Skin epidermis (tissue), 12 donors: Measurements from ENCODE around the gene C10orf90.

Experiments
- H3K27ac ChIP-seq, 21 experiments: fragments of 200-600 bp; sonication (generic) in 11 of 21; one replicate each; pipeline ENCODE4 v1.5.0; 2020; ENCODE audit warnings: mild to moderate bottlenecking in 3 of 21, inconsistent platforms in 2 of 21, moderate library complexity in 2 of 21
- H3K4me3 ChIP-seq, 7 experiments: fragments of 200-600 bp; sonication (generic) in 2 of 7; one replicate each; pipeline ENCODE4 v1.5.0; 2020; ENCODE audit warnings: inconsistent platforms in 2 of 7, mild to moderate bottlenecking in 2 of 7, moderate library complexity in 1 of 7

C10orf90 gene

DNA sequence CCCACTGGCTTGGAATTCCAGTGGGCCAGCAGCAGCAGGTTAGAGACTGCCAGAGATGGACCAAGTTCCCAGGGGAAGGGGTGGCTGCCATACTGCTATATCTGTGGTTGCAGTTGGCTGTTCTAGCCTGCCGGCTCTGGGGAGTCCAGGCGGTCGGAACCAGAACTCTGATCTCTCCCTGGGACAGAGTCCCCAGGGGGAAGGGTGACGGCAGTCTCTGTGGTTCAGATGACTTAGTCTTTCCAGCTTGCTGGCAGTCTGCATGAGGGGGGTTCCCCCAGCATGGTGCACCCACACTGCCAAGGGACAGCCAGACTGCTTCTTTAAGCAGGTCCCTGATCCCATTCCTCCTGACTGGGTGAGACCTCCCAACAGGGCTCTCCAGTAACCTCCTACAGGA, 82.5 kb downstream of the C10orf90 start:
- Histone ChIP-seq H3K4me3 (no peak overlapping the region), H3K27ac (no peak overlapping the region)

DNA sequence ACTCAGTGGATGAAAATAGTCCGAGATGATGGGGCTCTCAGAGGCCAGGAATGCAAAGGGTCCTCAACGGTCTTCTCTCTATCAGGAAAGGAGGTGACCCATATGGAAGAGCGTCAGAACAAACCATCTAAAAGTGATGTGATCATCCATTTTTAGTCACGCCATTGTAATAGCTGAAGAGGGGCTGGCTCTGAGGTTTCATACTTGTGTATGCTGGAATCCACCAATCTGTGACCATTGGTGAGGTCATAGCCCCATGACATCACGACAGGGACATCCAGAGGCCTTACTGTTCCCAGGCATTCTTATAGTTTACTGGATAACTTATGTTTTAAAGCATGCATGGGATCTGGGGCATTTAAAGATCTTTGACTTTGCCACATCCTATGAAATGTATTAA, 83.6 kb downstream of the C10orf90 start:
- H3K27ac ChIP-seq = no peak overlapping the region

DNA sequence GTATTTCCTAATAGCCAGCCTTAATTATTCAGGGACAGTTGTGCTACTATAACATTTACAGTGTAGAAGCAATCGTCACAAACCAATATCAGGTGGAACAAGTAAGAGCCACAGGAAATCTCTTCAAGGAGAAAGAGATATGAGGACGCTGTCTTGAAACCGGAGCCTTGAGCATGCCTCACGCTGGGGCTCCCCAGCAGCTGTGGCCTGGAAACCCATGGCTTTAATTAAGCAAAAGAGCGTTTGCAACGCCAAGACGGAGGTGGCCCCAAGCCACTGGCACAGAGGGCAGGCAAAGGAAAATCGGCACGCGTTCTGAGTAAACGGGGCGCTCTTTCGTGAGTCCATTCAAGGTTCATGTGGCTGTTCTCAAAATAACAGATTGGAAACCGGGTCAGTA, 84.4 kb downstream of the C10orf90 start:
- no peak overlapping the region for H3K27ac ChIP-seq
- H3K4me3 ChIP-seq = no peak overlapping the region

More for the DNA sequence above, 83.6 kb downstream of the C10orf90 start:
- no peak overlapping the region for H3K4me3 ChIP-seq

DNA sequence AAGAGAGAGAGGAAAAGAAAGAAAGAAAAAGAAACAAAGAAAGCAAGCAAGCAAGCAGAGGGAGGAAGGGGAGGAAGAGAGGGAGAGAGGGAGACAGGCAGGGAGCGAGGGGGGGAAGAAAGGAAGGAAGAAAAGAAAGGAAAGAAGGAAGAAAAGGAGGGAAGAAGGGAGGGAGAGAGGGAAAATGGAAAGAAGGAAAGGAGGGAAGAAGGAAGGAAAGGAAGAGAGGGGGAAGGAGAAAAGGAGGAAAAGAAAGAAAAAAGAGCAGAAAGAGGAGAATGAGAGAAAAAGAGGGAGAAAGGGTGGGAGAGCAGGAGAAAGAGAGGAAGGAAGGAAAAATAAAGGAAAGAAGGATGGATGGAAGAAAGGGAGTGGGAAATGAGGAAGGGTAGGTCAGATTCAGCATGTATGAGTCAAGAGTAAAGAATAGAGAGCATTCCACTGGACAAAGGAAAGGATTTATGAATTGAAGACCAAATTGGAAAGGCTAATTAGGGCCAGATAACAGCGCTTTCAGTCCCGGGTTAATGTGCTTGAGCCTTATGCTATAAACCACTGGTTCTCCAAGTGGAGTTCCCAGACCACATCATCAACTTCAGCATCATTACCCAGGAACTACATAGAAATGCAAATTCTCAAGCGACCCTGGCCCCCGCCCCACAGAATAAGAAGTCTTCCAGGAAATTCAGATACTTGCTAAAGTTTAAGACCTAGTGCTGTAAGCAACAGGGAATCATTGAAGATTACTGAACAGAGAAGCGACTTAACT, 85.1 kb downstream of the C10orf90 start:
- no peak overlapping the region for H3K27ac ChIP-seq
- H3K4me3 ChIP-seq = no peak overlapping the region

DNA sequence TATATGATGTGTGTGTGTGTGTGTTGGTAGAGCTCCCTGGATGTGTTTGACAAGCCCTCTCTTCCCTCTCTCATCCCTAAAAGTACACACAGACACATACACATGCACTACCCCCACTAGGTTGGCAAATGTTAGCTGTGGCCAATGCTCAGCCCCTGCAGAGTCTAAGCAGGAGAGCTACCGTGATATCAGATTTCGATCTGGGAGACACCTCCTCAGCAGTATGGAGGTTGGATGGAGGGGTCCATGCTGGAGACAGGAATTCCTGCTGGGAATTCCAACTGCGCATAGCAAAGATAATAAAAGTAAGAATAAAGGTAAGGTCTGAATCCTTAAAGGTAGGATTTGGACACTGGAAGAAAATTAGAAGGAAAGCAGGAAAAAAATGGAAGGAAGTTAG, 85.7 kb downstream of the C10orf90 start:
- H3K4me3 ChIP-seq = no peak overlapping the region

DNA sequence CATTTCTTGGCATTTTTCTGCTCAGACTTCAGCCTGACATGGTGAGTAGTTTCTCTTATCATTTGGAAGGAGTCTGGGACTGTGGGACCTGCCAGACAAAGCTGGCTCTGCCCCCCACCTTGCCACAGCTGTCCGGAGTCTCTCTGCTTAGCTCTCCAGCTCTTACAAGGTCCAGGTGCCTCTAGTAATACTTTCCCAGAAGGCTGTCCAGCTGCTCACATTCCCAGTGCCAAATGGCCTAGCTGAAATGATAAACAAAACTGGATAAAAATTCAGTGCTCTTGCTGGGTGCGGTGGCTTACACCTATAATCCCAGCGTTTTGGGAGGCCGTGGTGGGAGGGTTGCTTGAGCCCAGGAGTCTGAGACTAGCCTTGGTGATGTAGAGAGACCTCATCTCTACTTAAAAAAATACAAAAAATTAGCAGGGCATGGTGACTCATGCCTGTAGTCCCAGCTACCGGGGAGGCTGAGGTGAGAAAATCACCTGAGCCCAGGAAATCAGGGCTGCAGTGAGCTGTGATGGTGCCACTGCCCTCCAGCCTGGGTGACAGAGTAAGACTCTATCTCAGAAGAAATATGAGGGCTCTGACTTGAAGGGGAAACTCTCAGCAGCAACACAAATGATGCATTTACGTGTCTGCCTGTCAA, 86.8 kb downstream of the C10orf90 start:
- H3K27ac ChIP-seq = no peak overlapping the region
- H3K4me3 ChIP-seq = no peak overlapping the region

More for the DNA sequence above, 85.7 kb downstream of the C10orf90 start:
- no peak overlapping the region for H3K27ac ChIP-seq

DNA sequence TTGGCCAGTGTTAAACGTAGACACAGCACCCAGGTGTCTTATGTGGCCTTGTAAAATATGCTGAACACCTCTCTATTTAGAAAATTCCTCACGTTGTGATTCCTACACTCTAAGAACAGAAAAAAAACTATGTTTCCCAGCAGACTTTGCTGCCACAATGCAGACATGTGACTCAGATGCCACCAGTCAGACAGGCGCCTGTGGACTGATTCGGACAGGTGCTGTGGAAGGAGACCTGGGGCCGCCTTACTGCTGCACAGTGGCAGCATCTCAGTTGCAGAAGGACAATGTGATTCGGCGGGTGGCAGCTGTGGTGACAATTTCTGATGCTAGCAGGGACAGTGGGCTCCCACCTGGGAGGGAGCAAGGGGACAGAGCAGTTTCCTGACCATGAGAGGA, 88.8 kb downstream of the C10orf90 start:
- no peak overlapping the region for H3K4me3 ChIP-seq
- H3K27ac ChIP-seq = no peak overlapping the region

DNA sequence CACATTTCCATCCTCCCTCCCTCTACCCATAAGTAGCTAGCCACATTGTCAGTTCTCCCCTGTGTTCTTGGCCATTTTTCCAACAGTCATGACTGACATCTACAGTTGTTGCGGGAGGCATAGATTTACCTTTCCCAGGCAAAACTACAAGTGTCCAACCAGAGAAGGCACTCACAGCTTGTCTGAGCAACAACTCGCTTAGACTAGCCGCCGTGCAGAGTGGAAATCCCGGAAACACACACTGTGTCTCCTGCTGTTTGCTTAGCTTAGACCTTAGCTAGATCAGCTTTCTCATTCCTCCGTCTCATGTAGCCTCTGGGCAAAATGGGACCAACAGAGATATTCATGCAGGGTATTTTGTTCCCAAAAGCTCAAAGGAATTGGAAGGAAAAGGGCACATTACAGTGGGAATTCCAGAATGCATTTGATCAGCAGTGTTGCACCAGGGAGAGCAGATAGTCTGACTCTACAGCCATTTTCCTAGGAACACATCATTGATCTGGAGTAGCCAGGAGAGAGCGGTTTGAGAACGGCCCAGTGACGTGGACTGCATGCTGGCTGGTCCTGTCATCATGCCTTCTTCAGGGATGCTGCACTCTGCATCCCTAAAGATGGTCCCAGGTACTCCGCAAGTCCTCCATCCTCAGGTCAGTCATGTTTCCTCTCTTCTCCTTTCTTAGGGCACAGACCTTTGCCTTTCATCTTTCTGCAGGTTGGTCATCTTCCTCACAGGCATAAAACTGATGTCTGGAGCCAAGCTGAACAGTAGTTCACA, 89.4 kb downstream of the C10orf90 start:
- Histone ChIP-seq H3K27ac (no peak overlapping the region), H3K4me3 (no peak overlapping the region)

DNA sequence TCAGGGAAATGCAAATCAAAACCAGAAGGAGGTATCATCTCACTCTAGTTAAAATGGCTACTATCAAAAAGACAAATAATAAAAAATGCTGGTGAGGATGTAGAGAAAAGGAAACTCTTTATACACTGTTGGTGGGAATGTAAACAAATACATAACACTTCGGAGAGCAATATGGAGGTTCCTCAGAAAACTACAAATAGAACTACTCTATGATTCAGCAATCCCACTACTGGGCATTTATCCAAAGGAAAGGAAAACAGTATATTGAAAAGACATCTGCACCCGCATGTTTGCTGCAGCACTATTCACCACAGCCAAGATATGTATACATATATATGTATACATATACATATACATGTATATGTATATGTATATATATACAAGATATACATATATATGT, 94.2 kb downstream of the C10orf90 start:
- H3K4me3 ChIP-seq = no peak overlapping the region
- H3K27ac ChIP-seq = no peak overlapping the region

DNA sequence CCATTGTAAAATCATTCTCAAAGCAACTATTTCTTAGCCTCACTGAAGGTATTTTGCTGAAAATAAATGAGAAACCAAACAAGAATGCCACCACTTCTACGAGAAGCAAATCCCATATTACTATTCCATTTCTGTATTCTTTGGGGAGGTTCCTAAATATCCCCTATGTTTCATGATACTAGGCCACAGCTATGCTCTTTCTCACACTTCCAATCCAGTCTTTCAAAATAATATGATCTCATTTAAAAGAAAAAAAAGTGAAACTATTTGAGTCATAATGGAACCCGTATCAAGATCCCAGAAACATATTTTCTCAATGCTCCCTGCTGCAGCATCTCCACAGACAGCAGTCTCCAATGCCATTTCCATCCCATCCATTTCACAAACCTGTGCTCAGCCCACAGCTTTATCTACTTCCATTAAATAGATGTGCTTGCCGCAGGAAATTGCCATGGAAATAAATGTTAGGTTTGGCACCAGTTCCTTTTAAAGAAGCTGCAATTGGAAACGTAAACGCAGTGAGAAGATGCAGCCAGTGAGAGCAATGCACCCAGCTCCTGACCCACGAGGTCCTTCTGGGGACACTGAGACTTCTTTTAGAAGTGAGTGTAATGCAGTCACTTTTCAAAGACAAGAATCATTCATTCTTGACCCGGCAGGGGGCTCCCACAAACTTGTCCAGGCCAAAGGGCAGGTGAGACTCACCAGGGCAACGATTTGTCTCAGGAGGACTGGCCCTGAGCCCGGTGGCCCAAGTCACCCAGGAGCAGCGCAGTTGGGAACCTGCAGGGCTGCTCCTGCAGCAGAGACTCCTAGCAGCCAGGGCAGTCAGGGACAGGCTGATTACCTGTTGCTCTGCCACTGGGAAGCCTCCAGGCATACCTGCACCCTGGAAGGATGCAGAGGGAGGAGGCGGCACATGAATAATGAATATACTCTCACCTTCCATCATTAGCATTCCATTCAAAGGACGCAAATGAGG, 99.6 kb downstream of the C10orf90 start:
- peak overlapping the region in 1 of 21 experiments; percentile 49 for H3K27ac ChIP-seq
- H3K4me3 ChIP-seq = no peak overlapping the region

DNA sequence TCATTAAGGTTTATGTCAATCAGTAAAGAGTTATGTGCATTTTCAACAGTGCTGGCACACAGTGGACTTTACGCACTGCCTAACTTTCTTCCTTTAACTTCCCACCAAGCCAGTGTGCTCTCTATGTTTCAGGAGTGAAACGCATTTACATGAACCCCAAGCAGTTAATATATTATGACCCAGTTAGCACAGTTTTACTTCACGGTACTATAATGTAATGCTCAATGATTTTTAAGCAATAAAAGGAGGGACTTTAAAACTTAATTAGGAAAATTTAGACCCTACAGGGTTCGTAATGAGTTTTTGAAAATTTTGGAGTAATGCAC, 100.3 kb downstream of the C10orf90 start:
- peak overlapping the region in 2 of 21 experiments; percentile 40 to 49 for H3K27ac ChIP-seq
- no peak overlapping the region for H3K4me3 ChIP-seq

DNA sequence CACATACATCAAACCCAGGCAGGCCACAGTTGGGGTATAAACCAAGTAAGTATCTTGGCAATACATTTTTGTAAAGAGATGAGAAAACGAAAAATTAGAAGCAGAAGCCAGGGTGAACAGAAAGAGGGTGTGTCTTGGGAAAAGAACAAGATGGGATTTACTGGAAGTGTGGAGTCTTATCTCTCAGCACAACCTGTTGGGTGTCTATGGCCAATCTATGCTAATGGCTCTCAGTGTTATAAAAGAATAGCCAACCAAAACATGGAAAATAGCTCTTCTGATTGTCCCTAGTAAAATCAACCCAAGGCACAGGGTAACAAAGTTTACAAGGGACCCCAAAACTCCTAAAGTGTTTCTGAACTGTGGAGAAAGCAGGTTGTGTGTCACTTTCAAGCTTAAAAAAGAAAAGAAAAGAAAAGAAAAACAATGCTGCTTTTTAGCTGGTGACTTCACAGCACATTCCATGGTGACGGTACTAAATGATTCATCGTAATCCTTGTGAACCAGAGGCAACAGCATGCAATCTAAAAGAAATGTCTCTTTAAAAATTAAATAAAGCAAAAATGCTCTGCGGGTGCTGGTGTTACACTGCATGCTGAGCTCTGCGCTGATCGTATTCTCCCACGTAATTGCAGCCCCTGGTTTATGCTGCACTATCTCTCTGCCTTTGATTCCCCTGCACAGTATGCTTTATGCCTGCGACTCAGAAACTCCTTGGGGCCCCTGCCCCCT, 100.8 kb downstream of the C10orf90 start:
- H3K27ac ChIP-seq = peak overlapping the region in 3 of 21 experiments; percentile 23 to 49 (median 40)
- H3K4me3 ChIP-seq = no peak overlapping the region

DNA sequence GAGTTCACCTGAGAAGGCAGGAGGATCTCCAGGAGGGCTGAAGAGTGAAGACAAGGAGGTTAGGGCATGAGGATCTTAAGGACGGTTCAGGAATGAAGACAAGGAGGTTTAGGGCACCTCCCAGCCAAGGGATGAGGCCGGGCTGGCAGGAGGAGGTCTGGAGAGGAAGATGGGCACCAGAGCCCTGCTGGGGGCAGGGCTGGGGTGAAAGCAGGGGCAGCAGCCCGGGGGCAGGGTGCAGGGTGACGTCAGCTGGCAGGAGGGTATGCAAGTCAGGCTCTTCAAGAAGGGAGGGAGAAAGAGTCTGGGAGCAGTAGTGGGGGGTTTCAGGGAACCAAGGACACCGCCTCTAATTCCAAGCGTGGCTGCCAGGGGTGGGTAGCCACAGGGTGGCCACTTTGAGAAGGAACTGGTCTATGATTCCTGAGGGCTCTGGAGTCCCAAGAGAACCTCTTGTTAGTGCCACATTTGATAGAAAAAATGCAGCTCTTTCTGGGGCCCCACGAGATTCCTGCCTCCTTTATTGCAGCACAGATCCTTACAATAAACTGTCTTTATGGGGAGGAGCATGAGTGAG, 101.6 kb downstream of the C10orf90 start:
- H3K4me3 ChIP-seq = no peak overlapping the region
- H3K27ac ChIP-seq = peak overlapping the region in 2 of 21 experiments; percentile 9 to 40

DNA sequence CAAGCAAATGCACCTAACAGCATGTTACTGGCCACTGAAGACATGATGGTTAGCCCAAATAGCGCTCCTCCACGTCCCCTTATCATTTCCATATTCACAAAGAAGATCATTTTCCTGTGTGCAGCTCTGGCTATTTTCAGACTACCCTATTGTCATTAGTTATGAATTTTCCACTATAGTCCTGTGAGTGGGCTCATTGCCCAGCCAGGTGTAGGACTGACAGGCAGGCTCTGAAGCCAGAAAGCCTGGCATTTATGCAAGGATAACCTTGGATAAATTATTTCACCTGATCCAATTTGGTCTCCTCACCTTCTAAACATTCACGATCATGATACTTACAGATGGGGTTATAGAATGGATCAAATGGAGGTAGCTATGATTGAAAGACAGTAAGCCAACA, 104.6 kb downstream of the C10orf90 start:
- Histone ChIP-seq H3K4me3 (no peak overlapping the region), H3K27ac (no peak overlapping the region)

DNA sequence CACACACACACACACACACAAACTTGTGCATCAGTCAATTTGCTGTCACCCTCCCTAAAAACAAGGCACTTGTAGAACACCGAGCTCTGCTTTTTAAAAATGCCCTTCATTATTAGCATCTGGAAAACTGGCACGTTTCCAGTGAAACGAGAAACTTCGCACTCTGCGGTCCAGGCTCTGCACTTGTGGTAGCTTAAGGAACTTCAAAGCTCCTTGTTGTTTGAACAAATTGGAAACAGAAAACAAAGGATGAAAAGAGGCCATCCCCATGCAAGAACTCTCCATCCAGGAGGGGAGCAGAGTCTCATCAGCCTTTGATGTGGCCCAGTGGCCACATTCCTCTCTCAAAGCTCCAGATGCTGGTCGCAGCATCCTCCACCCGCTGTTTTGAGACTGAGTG, 105.1 kb downstream of the C10orf90 start:
- Histone ChIP-seq H3K4me3 (no peak overlapping the region), H3K27ac (no peak overlapping the region)

DNA sequence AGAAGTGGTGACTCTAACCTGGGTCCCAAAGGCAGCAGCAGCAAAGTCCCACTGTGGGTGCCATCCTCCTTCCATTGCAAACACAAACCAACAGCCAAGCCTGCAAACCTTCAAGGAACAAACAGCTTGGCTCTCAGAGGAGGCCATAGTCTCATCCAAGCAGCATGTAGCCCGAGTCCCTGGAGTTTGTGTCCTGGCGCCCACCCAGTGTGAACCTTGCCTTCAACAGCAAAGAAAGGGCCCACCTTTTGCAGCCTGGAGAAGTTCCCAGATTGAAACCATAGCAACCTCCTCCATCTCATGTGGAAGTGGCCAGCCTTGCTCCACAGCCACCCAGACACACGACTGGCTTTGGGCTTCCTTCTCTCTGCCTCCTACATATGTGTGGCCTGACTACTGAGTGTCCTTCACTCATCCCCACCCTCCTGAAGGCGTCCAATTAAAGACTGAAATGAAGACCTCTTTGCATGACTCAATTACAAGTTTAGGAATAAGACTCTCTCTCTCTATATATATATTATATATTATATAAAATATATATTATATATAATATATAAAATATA, 106.1 kb downstream of the C10orf90 start:
- no peak overlapping the region for H3K4me3 ChIP-seq
- no peak overlapping the region for H3K27ac ChIP-seq

DNA sequence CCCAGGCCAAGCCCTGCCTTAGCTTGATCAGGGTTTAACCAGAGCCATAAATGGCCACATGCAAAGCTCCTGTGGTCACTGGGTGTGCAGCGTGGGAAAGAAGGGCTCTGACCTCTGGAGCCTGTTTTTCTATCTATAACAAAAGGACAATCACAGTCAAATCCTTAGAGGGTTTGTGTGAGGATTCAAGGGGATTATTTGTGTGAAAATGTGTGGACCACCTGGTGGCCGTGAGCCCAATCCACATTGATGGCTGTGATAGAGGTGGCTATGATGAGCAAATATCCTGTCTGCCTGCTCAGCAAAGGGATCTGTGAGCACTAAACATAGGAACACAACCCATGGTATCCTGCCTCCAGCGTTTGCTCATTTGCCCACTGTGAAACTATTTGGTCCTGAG, 107.1 kb downstream of the C10orf90 start:
- no peak overlapping the region for H3K27ac ChIP-seq

DNA sequence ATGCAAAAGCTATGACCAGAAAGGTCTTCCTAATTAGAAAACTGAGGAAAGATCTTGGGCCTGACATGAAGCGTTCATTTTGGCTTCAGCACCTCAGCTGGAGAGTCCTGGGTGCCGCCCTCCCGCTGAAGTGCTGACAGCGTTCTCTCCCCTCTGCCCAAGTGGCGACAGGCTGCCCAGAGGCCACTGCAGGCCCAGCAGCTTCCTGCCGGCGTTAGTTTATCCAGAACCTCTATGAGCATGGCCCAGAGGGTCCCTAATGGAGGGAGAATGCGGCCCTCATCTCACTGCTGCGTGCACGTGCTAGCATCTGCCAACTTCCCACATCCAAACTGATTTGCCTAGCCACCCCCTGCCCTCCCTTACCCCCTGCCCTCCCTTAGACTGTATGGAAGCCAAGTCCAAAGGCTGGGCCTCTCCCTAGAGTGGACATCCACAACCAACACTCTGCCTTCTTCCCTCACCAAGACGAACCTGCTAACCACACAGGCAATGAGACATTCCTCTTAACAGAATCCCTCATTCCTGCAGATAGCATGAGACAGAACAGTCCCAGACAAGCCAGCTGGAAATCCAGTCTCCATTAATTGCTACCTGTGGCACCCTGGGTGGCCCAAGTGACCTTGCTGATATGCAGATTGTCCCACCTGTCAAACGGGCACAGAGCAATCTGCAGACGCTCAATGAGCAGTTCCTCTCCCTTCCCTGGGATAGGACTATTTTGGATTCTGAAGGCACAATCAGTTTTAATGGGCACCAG, 108.4 kb downstream of the C10orf90 start:
- Histone ChIP-seq H3K27ac (peak overlapping the region in 5 of 21 experiments; percentile 21 to 49 (median 39)), H3K4me3 (no peak overlapping the region)

More for the DNA sequence above, 107.1 kb downstream of the C10orf90 start:
- H3K4me3 ChIP-seq = no peak overlapping the region
